Measurements from ENCODE around the gene SURF1. TPM values are rescaled to one million over a fixed set of nuclear protein-coding genes. Genes with fewer than 3 reads are reported as not detected.

Gene SURF1
- total RNA-seq, 4 donors from 2014 or later: 13.0 to 34.7 (median 24.4) TPM

GRCh38 chr9:133303266-133304157, 52.8 kb downstream of the SURF1 start:
- no peak overlapping the region for H3K27ac ChIP-seq
- no peak overlapping the region for H3K4me3 ChIP-seq
- H3K27me3 ChIP-seq: no peaks in the 10 kb centered on the region
- no peak for DNase-seq
- no peaks in the 10 kb centered on the region for H3K36me3 ChIP-seq
- H3K4me1 ChIP-seq: no peaks in the 10 kb centered on the region
- TF ChIP-seq POLR2A (IDR thresholded peaks at IDR 0.05): no peak
- H3K9me3 ChIP-seq: no peaks in the 10 kb centered on the region
- intact Hi-C loops (cut with DNase I; ENCODE audit: low total_unique reads): no loop called here

Small RNA genes within 50 kb of the gene (small RNA-seq; reads per million reads assigned to genes)
- gene RF00019 (not detected), gene SNORD24 (not detected), gene SNORD36A (not detected), gene SNORD36B (not detected), gene SNORD36C (not detected)

Other genes starting within 250 kb of the SURF1 start
- 10 to 100 TPM; 14.1 to 67.9 (median 30.3) TPM for gene RALGDS, start 235.2 kb downstream of the SURF1 start, total RNA-seq
- 10 to 100 TPM in 2 of 4 donors, 1 to 10 TPM in 2; 3.5 to 28.5 (median 9.8) TPM for gene GBGT1, start 192.6 kb downstream of the SURF1 start, total RNA-seq
- gene OBP2B, start 147.2 kb downstream of the SURF1 start, total RNA-seq: not detected
- gene ABO, start 81.3 kb downstream of the SURF1 start, total RNA-seq: 1 to 10 TPM in 1 of 4 donors, under 1 TPM in 3; 0.29 to 6.1 (median 0.59) TPM
- gene SURF6, start 20.3 kb downstream of the SURF1 start, total RNA-seq: 10 to 100 TPM in 3 of 4 donors, 1 to 10 TPM in 1; 2.9 to 19.3 (median 17.2) TPM
- 10 to 100 TPM in 3 of 4 donors, 1 to 10 TPM in 1; 10.0 to 41.0 (median 30.9) TPM for gene MED22, start 8.4 kb downstream of the SURF1 start, total RNA-seq
- 1,000 to 10,000 TPM; 1,745 to 3,005 (median 2,502) TPM for gene RPL7A, start 8.3 kb downstream of the SURF1 start, total RNA-seq
- gene SURF2, start 63 bp upstream of the SURF1 start, total RNA-seq: 10 to 100 TPM in 1 of 4 donors, 1 to 10 TPM in 1, under 1 TPM in 1, not detected in 1; 0.51 to 15.3 (median 5.9) TPM
- 100 to 1,000 TPM in 2 of 4 donors, 10 to 100 TPM in 2; 74.7 to 262 (median 108) TPM for gene SURF4, start 19.6 kb upstream of the SURF1 start, total RNA-seq
- gene STKLD1, start 19.9 kb upstream of the SURF1 start, total RNA-seq: 1 to 10 TPM in 2 of 4 donors, under 1 TPM in 1, not detected in 1; 0.88 to 1.7 (median 1.5) TPM
- 10 to 100 TPM in 3 of 4 donors, 1 to 10 TPM in 1; 6.4 to 25.0 (median 20.2) TPM for gene REXO4, start 61.5 kb upstream of the SURF1 start, total RNA-seq
- 1 to 10 TPM in 3 of 4 donors, not detected in 1; 1.8 to 4.9 (median 3.8) TPM for gene ADAMTS13, start 65.9 kb upstream of the SURF1 start, total RNA-seq
- 10 to 100 TPM in 1 of 4 donors, 1 to 10 TPM in 3; 2.3 to 21.6 (median 5.2) TPM for gene CACFD1, start 103.5 kb upstream of the SURF1 start, total RNA-seq
- 10 to 100 TPM in 1 of 4 donors, 1 to 10 TPM in 1, under 1 TPM in 2; 0.26 to 11.5 (median 2.1) TPM for gene SLC2A6, start 122.6 kb upstream of the SURF1 start, total RNA-seq
- gene MYMK, start 168.5 kb upstream of the SURF1 start, total RNA-seq: not detected
- 1 to 10 TPM in 2 of 4 donors, under 1 TPM in 1, not detected in 1; 0.26 to 3.0 (median 2.4) TPM for gene ADAMTSL2, start 178.2 kb upstream of the SURF1 start, total RNA-seq